Sigmoid colon (tissue), 7 donors: ENCODE results near the gene ACP7. TPM values are rescaled to one million over a fixed set of nuclear protein-coding genes. Genes with fewer than 3 reads are reported as not detected.
A peak's percentile ranks its signal among the peaks of the same experiment; 100 is the strongest.

Experiments
- DNase-seq: peaks from one replicate; pipeline ENCODE4 v3.0.0-alpha.2; 2019
- H3K27ac ChIP-seq, 4 donors: fragments of 200-600 bp; sonication (generic); one replicate each; pipeline ENCODE4 v1.5.1; 2016 to 2019; ENCODE audit warnings: mild to moderate bottlenecking in 1 of 4
- H3K27me3 ChIP-seq, 3 donors: fragments of 200-600 bp; sonication (generic); one replicate each; pipeline ENCODE4 v1.5.1; 2019; ENCODE audit warnings: mild to moderate bottlenecking in 1 of 3
- H3K36me3 ChIP-seq, 4 donors: fragments of 200-600 bp; sonication (generic); one replicate each; pipeline ENCODE4 v1.5.1; 2016 to 2019
- H3K4me1 ChIP-seq, 4 donors: fragments of 200-600 bp; sonication (generic); one replicate each; pipeline ENCODE4 v1.5.1; 2017 to 2019
- H3K4me3 ChIP-seq, 4 donors: fragments of 200-600 bp; sonication (generic); one replicate each; pipeline ENCODE4 v1.5.1; 2017 to 2019; ENCODE audit warnings: mild to moderate bottlenecking in 2 of 4, moderate library complexity in 1 of 4
- H3K9me3 ChIP-seq, 4 donors: fragments of 200-600 bp in 3 of 4; sonication (generic) in 3 of 4; one replicate each; pipeline versions ENCODE4 v1.5.1 to v1.6.1; 2013 to 2019
- CTCF ChIP-seq, 4 experiments: fragments of 450-650 bp in 3 of 4; fragments of 200-600 bp in 1 of 4; IDR thresholded peaks; one replicate each; pipeline ENCODE4 v1.5.1; 2016 to 2019; ENCODE audit warnings: antibody characterized with exemption in 4 of 4, mild to moderate bottlenecking in 3 of 4, moderate library complexity in 2 of 4
- EP300 ChIP-seq, 4 donors: sonication (generic); formaldehyde crosslinking; IDR thresholded peaks; one replicate each; pipeline ENCODE4 v1.6.1; 2017; ENCODE audit warnings: antibody characterized with exemption in 4 of 4
- POLR2A ChIP-seq, 2 donors: fragments of 450-650 bp; IDR thresholded peaks; one replicate each; pipeline ENCODE4 v1.6.1; 2016; ENCODE audit warnings: antibody characterized with exemption in 2 of 2, mild to moderate bottlenecking in 2 of 2, moderate library complexity in 2 of 2
- POLR2AphosphoS5 ChIP-seq, 4 donors: sonication (generic); formaldehyde crosslinking; IDR thresholded peaks; one replicate each; pipeline ENCODE4 v1.6.1; 2017; ENCODE audit warnings: antibody characterized with exemption in 4 of 4
- WGBS, 2 donors: extraction: QIAGEN DNeasy Blood & Tissue Kit; methylation state at CpG; one replicate each; pipeline ENCODE4 v1.1.7; 2013; 5-methylcytosine and 5-hydroxymethylcytosine counted together
- intact Hi-C: fragments of 100-400 bp; cut with DNase I; formaldehyde crosslinking; loops from one replicate; pipeline ENCODE4 v1.15.1; 2023
- polyA plus RNA-seq, 3 donors: library from polyadenylated mRNA; stranded (reverse); fragments of 200-250 nt; gene quantifications; one replicate each; pipeline ENCODE4 v1.2.3, GENCODE V29; 2013
- total RNA-seq, 4 donors: library from RNA; depleted of rRNA; stranded (reverse); fragments of >200 nt; gene quantifications; one replicate each; pipeline ENCODE4 v1.1.0, GENCODE V29; 2016
- donor health status: healthy with polysubstance abuse.
- donor health status: Bipolar disorder and iron deficiency.
- donor health status: healthy.

ACP7 gene
- total and polyA plus RNA-seq, 7 donors, result not detected

GRCh38 chr19:39104186-39104596 is 20.0 kb downstream of the ACP7 start:
- Histone ChIP-seq H3K9me3 (no peaks in the 10 kb centered on the region), H3K36me3 (no peaks in the 10 kb centered on the region), H3K4me3 (no peak overlapping the region), H3K4me1 (no peaks in the 10 kb centered on the region), H3K27me3 (peaks cover under 1 to 20% (median under 1%) of the 10 kb centered on the region in 3 donors), H3K27ac (no peak overlapping the region)
- TF ChIP-seq CTCF (IDR thresholded peaks at IDR 0.05) (no peak), EP300 (IDR thresholded peaks at IDR 0.05) (no peak), POLR2AphosphoS5 (IDR thresholded peaks at IDR 0.05) (no peak), POLR2A (IDR thresholded peaks at IDR 0.05) (no peak)
- no peak for DNase-seq
- WGBS, 2 donors, result 23 to 56% methylated on average over 5 of the region's 5 CpGs
- intact Hi-C loops, result no loop called here

GRCh38 chr19:39106194-39106593 is 22.0 kb downstream of the ACP7 start:
- Histone ChIP-seq H3K4me1 (no peaks in the 10 kb centered on the region), H3K4me3 (no peak overlapping the region), H3K27me3 (peaks cover 0 to 16% (median 0%) of the 10 kb centered on the region in 3 donors), H3K27ac (no peak overlapping the region), H3K36me3 (no peaks in the 10 kb centered on the region), H3K9me3 (no peaks in the 10 kb centered on the region)
- intact Hi-C loops, result no loop called here
- WGBS, 2 donors, result 61 to 79% methylated on average over 7 of the region's 7 CpGs
- TF ChIP-seq EP300 (IDR thresholded peaks at IDR 0.05) (no peak), POLR2A (IDR thresholded peaks at IDR 0.05) (no peak), CTCF (IDR thresholded peaks at IDR 0.05) (no peak), POLR2AphosphoS5 (IDR thresholded peaks at IDR 0.05) (no peak)
- DNase-seq, result no peak

- Histone ChIP-seq H3K9me3 (no peaks in the 10 kb centered on the region), H3K27me3 (peaks cover 3 to 36% (median 18%) of the 10 kb centered on the region in 3 donors), H3K4me3 (no peak overlapping the region), H3K36me3 (no peaks in the 10 kb centered on the region), H3K4me1 (no peaks in the 10 kb centered on the region), H3K27ac (no peak overlapping the region)
- TF ChIP-seq POLR2A (IDR thresholded peaks at IDR 0.05) (no peak), EP300 (IDR thresholded peaks at IDR 0.05) (no peak), CTCF (IDR thresholded peaks at IDR 0.05) (no peak), POLR2AphosphoS5 (IDR thresholded peaks at IDR 0.05) (no peak)
- DNase-seq, result no peak
- intact Hi-C loops, result no loop called here
Observed at GRCh38 chr19:39109641-39110040, 25.5 kb downstream of the ACP7 start.

GRCh38 chr19:39110263-39110967 is 26.2 kb downstream of the ACP7 start:
- Histone ChIP-seq H3K4me3 (no peak overlapping the region), H3K27ac (no peak overlapping the region), H3K9me3 (no peaks in the 10 kb centered on the region), H3K36me3 (no peaks in the 10 kb centered on the region), H3K27me3 (peaks cover 3 to 36% (median 18%) of the 10 kb centered on the region in 3 donors), H3K4me1 (no peaks in the 10 kb centered on the region)
- intact Hi-C loops, result no loop called here
- peak; percentile 74 for DNase-seq
- no peak for TF ChIP-seq POLR2A (IDR thresholded peaks at IDR 0.05)
- no peak for TF ChIP-seq EP300 (IDR thresholded peaks at IDR 0.05)
- TF ChIP-seq CTCF (IDR thresholded peaks at IDR 0.05), result peak in 3 of 4 experiments; percentile 39 to 74 (median 55)
- TF ChIP-seq POLR2AphosphoS5 (IDR thresholded peaks at IDR 0.05), result no peak
- 22 to 24% methylated on average over 16 of the region's 16 CpGs for WGBS, 2 donors
